Spleen (tissue), 3 donors: ENCODE data around the gene FOXB1.

Experiments used
- POLR2A ChIP-seq, 3 donors: fragments of 450-650 bp; IDR thresholded peaks; one replicate each; pipeline ENCODE4 v1.5.1; 2017; ENCODE audit warnings: antibody characterized with exemption in 3 of 3, mild to moderate bottlenecking in 1 of 3
- POLR2AphosphoS5 ChIP-seq, 3 donors: sonication (generic); formaldehyde crosslinking; IDR thresholded peaks; one replicate each; pipeline ENCODE4 v1.5.1; 2017; ENCODE audit warnings: antibody characterized with exemption in 3 of 3

DNA sequence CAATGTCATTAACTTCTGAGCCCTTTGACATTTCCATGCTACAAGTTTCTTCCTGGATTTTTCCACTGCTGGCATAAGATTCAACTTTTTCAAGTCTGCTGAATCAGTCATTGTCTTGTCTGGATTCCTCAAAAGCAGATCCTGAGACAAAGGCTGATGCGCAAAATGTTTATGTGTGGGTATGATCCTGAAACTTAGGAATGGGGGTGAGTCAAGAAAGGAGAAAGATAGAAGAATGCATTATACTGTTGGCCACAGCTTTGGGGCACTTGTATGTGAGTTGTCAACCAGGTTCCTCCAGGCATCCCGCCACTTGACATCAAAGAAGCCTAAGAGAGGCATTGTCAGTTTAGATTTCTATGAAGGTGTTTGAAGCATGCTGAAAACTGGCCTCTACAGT, 50.4 kb downstream of the FOXB1 start:
- TF ChIP-seq POLR2AphosphoS5 (IDR thresholded peaks at IDR 0.05) = no peak
- no peak for TF ChIP-seq POLR2A (IDR thresholded peaks at IDR 0.05)
